A673 (cell line): ENCODE data around the gene C13orf46. TPM values are rescaled to one million over a fixed set of nuclear protein-coding genes. Genes with fewer than 3 reads are reported as not detected.

Experiments used
- BruUV-seq: library from RNA; stranded (reverse); fragments of 400-500 nt; replicated peaks from 2 replicates; lab custom pipeline; 2021; lab: Mats Ljungman, UMichigan
- CTCF ChIA-PET: fragments of 300-600 bp; sonication (Branson Sonifier 250); formaldehyde crosslinking; loops from one replicate; lab custom pipeline; 2022; ENCODE audit warnings: antibody characterized with exemption; lab: Charles Lee
- POLR2A ChIA-PET: fragments of 300-600 bp; sonication (Branson Sonifier 250); formaldehyde crosslinking; loops from one replicate; lab custom pipeline; 2022; ENCODE audit warnings: antibody characterized with exemption; ENCODE audit not compliant: low non-redundant PET; lab: Charles Lee
- DNase-seq: peaks from one replicate; pipeline ENCODE4 v3.0.0-alpha.2; 2015; ENCODE audit warnings: low spot score
- H3K27ac ChIP-seq: fragments of 200-600 bp; sonication (generic); 2 replicates; pipeline ENCODE4 v1.5.1; 2016; ENCODE audit warnings: mixed run types, low read depth, mild to moderate bottlenecking, mixed read lengths, antibody characterized with exemption, low read length; ENCODE audit not compliant: poor library complexity, severe bottlenecking
- H3K27me3 ChIP-seq: fragments of 200-600 bp; sonication (generic); replicated peaks from 2 replicates; pipeline ENCODE4 v1.6.1; 2017; ENCODE audit warnings: mixed run types, low read depth, mild to moderate bottlenecking, mixed read lengths, antibody characterized with exemption, low read length; ENCODE audit not compliant: insufficient read depth, poor library complexity
- H3K36me3 ChIP-seq: fragments of 200-600 bp; sonication (generic); 2 replicates; pipeline ENCODE4 v1.6.1; 2016; ENCODE audit warnings: mixed run types, mild to moderate bottlenecking, mixed read lengths, antibody characterized with exemption, low read length; ENCODE audit not compliant: insufficient read depth, poor library complexity, severe bottlenecking
- H3K4me1 ChIP-seq: fragments of 200-600 bp; sonication (generic); 2 replicates; pipeline ENCODE4 v1.6.1; 2017; ENCODE audit warnings: mixed run types, mild to moderate bottlenecking, mixed read lengths, antibody characterized with exemption, low read length; ENCODE audit not compliant: insufficient read depth, poor library complexity, severe bottlenecking
- H3K4me3 ChIP-seq: fragments of 200-600 bp; sonication (generic); 2 replicates; pipeline ENCODE4 v1.5.1; 2016; ENCODE audit warnings: low read depth, mixed run types, mild to moderate bottlenecking, mixed read lengths, low read length; ENCODE audit not compliant: poor library complexity, severe bottlenecking
- H3K9me3 ChIP-seq: fragments of 200-600 bp; sonication (generic); 2 replicates; pipeline ENCODE4 v1.6.1; 2016; ENCODE audit warnings: mixed run types, low read depth, mild to moderate bottlenecking, mixed read lengths, antibody characterized with exemption, low read length; ENCODE audit not compliant: poor library complexity, severe bottlenecking
- CTCF ChIP-seq: fragments of 300-800, 200-600 bp; sonication (generic); conservative IDR thresholded peaks from 2 replicates; pipeline ENCODE4 v1.5.1; 2017; ENCODE audit warnings: low read depth, mild to moderate bottlenecking, antibody characterized with exemption, low read length, moderate library complexity, mixed read lengths
- EZH2 ChIP-seq: fragments of 200-600 bp; sonication (generic); IDR thresholded peaks from 2 replicates; pipeline ENCODE4 v1.6.1; 2017; ENCODE audit warnings: borderline replicate concordance, low read depth, mild to moderate bottlenecking, mixed read lengths, antibody characterized with exemption, low read length; ENCODE audit not compliant: poor library complexity, severe bottlenecking
- intact Hi-C: fragments of 100-400 bp; cut with micrococcal nuclease; formaldehyde crosslinking; loops from one replicate; pipeline ENCODE4 v1.10.0; 2022; ENCODE audit not compliant: unreplicated experiment
- total RNA-seq: library from RNA; stranded (reverse); gene quantifications from 2 replicates; pipeline ENCODE4 v1.2.3, GENCODE V29; 2021

Gene C13orf46
- total RNA-seq, 1 experiment from 2014 or later: 3.6 TPM

- H3K9me3 ChIP-seq: no peaks in the 10 kb centered on the region
- no peak for TF ChIP-seq CTCF
- TF ChIP-seq EZH2: no peak
- ChIA-PET CTCF (no interaction called here), POLR2A (no interaction called here)
- no TSS peak for BruUV-seq
- no peaks in the 10 kb centered on the region for H3K27me3 ChIP-seq
- H3K36me3 ChIP-seq: no peaks in the 10 kb centered on the region
- no peak for DNase-seq
- H3K4me1 ChIP-seq: no peaks in the 10 kb centered on the region
- intact Hi-C loops: no loop called here
- H3K4me3 ChIP-seq: no peak overlapping the region
- H3K27ac ChIP-seq: no peak overlapping the region
Observed at GRCh38 chr13:113938716-113939115, 35.2 kb downstream of the C13orf46 start.

GRCh38 chr13:113938246-113938645 is 35.6 kb downstream of the C13orf46 start:
- no peaks in the 10 kb centered on the region for H3K27me3 ChIP-seq
- POLR2A ChIA-PET: no interaction called here
- H3K4me3 ChIP-seq: no peak overlapping the region
- CTCF ChIA-PET: no interaction called here
- intact Hi-C loops: no loop called here
- H3K27ac ChIP-seq: no peak overlapping the region
- no peak for DNase-seq
- H3K4me1 ChIP-seq: no peaks in the 10 kb centered on the region
- BruUV-seq: no TSS peak
- TF ChIP-seq CTCF (no peak), EZH2 (no peak)
- no peaks in the 10 kb centered on the region for H3K9me3 ChIP-seq
- no peaks in the 10 kb centered on the region for H3K36me3 ChIP-seq

GRCh38 chr13:113937527-113938180 is 36.2 kb downstream of the C13orf46 start:
- no TSS peak for BruUV-seq
- TF ChIP-seq CTCF (no peak), EZH2 (no peak)
- ChIA-PET CTCF (no interaction called here), POLR2A (no interaction called here)
- no peaks in the 10 kb centered on the region for H3K9me3 ChIP-seq
- no peaks in the 10 kb centered on the region for H3K4me1 ChIP-seq
- no peak for DNase-seq
- no peaks in the 10 kb centered on the region for H3K27me3 ChIP-seq
- H3K27ac ChIP-seq: no peak overlapping the region
- intact Hi-C loops: no loop called here
- no peak overlapping the region for H3K4me3 ChIP-seq
- no peaks in the 10 kb centered on the region for H3K36me3 ChIP-seq
